Stomach (tissue), 4 donors: ENCODE measurements around the gene SPR.

Source experiments
- EP300 ChIP-seq: sonication (generic); formaldehyde crosslinking; IDR thresholded peaks from one replicate; pipeline ENCODE4 v1.6.1; 2017; ENCODE audit warnings: antibody characterized with exemption
- POLR2A ChIP-seq, 4 donors: fragments of 450-650 bp; IDR thresholded peaks; one replicate each; pipeline ENCODE4 v1.6.1; 2016; ENCODE audit warnings: antibody characterized with exemption in 4 of 4, control low read depth in 2 of 4, mild to moderate bottlenecking in 1 of 4, moderate library complexity in 1 of 4
- POLR2AphosphoS5 ChIP-seq, 3 donors: sonication (generic); formaldehyde crosslinking; IDR thresholded peaks; one replicate each; pipeline ENCODE4 v1.6.1; 2016; ENCODE audit warnings: antibody characterized with exemption in 3 of 3
- TF ChIP-seq, protein P1 (sequence below), 7 experiments: fragments of 450-650 bp in 4 of 7; fragments of 200-600 bp in 3 of 7; sonication (generic) in 3 of 7; IDR thresholded peaks; one replicate each; pipeline ENCODE4 v1.5.1; 2016 to 2019; ENCODE audit warnings: antibody characterized with exemption in 7 of 7, control low read depth in 2 of 7, mild to moderate bottlenecking in 1 of 7

DNA sequence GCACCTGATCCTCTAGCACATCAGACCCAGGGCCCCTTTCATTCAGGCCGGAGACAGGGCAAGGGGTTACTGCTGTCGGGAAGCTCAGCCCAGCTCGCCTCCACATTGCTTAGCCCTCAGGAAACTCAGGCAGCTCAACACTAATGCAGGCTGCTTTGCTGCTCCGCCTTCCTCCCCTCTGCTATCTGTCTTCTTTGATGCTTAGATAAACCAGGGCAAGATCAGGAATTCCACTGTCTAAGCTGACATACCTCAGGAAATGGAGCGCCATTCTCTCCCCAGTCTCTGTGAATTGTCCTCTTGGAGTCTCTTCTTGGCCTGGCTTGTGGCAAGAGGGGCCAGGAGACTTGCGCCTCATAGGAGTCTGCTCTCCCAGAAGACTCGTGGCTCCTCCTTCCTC lies 35.9 kb upstream of the SPR start:
- TF ChIP-seq POLR2AphosphoS5 (IDR thresholded peaks at IDR 0.05), result no peak
- TF ChIP-seq, protein P1, sequence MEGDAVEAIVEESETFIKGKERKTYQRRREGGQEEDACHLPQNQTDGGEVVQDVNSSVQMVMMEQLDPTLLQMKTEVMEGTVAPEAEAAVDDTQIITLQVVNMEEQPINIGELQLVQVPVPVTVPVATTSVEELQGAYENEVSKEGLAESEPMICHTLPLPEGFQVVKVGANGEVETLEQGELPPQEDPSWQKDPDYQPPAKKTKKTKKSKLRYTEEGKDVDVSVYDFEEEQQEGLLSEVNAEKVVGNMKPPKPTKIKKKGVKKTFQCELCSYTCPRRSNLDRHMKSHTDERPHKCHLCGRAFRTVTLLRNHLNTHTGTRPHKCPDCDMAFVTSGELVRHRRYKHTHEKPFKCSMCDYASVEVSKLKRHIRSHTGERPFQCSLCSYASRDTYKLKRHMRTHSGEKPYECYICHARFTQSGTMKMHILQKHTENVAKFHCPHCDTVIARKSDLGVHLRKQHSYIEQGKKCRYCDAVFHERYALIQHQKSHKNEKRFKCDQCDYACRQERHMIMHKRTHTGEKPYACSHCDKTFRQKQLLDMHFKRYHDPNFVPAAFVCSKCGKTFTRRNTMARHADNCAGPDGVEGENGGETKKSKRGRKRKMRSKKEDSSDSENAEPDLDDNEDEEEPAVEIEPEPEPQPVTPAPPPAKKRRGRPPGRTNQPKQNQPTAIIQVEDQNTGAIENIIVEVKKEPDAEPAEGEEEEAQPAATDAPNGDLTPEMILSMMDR (IDR thresholded peaks at IDR 0.05), result no peak
- TF ChIP-seq POLR2A (IDR thresholded peaks at IDR 0.05), result no peak
- no peak for TF ChIP-seq EP300
